Central memory CD4-positive, alpha-beta T cell (primary cell): ENCODE data around the gene KLF12.

ENCODE experiments used
- DNase-seq: peaks from one replicate; pipeline ENCODE4 v3.0.0; 2022
- total RNA-seq, 3 experiments: gene quantifications; one replicate each; lab custom pipeline; 2026; lab: John Stamatoyannopoulos, UW

KLF12 gene
- total RNA-seq: 43.0 to 318 (median 241) reads per million in 3 experiments

DNA sequence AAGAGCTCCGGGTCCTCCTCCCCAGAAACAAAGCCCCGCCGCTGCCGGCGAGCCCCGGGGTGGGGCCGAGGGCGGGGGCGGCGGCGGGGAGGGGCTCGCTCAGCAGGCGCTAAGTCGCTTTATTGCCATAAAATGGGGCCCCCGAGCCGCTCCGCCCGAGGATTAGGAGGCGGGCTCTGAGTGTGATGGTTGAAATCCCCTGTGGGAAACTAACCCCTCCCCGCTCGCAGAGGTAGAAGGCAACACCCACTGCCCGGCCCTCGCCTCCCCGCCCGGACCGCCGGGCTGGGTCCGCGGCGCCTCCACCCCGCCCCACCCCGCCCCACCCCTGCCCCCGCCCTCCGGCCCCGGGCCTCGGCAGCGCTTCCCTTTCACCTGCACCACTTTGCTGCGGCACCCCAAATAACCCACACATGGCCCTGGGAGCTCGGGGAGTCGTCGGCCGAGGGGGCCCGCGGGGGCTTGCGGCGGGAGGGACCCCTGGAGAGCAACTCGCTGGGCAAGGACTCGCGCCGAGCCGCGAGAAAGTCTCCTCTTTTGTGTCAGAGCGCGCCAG lies at the start of gene KLF12:
Gene KLF12, minus strand, starts transcription at position 184 of the 556 bp plus-strand sequence.
- DNase-seq: peak; percentile 93

DNA sequence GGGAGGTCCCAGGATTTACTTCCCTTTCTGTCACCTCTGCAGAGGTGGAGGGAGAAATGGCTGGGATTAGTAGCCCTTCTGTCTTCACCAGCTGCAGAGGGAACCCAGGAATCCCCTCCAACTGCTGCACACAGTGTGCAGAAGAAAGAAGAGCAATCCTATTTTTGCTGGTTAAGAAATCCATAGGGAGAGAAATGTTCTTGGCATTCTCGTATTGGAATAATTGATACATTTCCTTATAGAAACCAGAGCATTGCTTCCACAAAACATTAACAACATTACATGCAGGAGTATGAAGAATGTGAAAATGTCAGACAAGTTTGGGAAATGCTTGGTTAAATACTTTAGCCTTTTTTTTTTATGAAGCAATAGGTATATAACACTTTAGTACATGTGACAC lies 48.3 kb upstream of the KLF12 start:
- DNase-seq: no peak

DNA sequence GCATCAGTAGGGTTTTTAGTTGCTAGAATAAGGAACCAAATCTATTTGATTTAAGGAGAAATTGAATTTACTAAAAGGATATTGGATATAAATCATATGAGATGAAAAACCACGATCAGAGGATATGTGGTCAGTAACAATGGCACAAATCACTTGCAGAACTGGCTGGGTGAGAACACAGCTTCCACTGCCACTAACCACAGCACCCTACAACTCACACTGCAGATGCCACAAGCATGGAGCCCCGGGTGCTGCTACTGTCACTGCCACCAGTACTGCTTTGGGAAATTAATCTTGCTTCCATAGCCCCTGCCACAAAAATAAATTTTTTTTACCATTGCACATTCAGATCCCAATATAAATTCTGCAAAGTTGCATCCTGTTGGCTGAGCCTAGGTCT lies 40.6 kb upstream of the KLF12 start:
- no peak for DNase-seq

DNA sequence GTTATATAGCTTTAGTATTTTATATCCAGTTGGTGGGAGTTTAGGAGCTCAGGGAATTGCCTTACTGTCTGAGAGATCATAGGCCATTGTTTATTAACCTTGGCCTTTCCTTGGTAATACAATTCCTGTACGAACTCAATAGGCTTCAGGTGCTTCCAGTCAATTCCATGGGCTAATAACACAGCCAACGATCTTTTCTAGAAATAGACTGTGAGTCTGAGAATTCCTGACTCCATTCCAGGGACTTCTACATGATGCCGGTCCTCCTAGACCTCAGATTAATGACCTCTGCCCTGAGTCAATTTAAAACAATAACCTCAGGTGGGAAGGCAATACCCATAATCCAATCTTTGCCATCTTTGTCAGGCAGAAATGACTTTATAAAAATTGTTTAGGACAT lies 39.6 kb upstream of the KLF12 start:
- no peak for DNase-seq

- DNase-seq: no peak
Observed at GRCh38 chr13:74171641-74172040, 37.4 kb upstream of the KLF12 start.

- DNase-seq: no peak
Observed at GRCh38 chr13:74169676-74170075, 35.5 kb upstream of the KLF12 start.

- DNase-seq: no peak
Observed at GRCh38 chr13:74168263-74168675, 34.1 kb upstream of the KLF12 start.

GRCh38 chr13:74166261-74167004 lies 32.2 kb upstream of the KLF12 start:
- DNase-seq: no peak

DNA sequence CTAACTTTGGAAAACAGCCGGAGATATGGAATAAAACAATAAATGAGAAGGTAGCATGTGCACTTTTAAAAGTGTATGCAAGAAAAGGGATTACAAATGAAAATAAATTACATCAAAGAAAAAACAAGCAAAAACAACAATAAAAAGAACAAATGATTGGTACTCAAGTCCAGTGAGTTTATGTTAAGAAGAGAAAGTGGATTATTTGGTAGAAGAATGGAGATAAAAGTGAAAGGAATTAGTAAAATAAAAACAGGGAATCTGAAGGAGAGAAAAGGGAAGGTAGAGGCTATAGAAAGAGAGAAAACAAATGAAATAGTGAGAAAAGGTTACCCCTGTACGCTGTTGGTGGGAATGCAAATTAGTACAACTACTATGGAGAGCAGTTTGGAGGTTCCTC lies 28.6 kb upstream of the KLF12 start:
- DNase-seq: no peak

- no peak for DNase-seq
Observed at GRCh38 chr13:74162135-74162534, 27.9 kb upstream of the KLF12 start.

DNA sequence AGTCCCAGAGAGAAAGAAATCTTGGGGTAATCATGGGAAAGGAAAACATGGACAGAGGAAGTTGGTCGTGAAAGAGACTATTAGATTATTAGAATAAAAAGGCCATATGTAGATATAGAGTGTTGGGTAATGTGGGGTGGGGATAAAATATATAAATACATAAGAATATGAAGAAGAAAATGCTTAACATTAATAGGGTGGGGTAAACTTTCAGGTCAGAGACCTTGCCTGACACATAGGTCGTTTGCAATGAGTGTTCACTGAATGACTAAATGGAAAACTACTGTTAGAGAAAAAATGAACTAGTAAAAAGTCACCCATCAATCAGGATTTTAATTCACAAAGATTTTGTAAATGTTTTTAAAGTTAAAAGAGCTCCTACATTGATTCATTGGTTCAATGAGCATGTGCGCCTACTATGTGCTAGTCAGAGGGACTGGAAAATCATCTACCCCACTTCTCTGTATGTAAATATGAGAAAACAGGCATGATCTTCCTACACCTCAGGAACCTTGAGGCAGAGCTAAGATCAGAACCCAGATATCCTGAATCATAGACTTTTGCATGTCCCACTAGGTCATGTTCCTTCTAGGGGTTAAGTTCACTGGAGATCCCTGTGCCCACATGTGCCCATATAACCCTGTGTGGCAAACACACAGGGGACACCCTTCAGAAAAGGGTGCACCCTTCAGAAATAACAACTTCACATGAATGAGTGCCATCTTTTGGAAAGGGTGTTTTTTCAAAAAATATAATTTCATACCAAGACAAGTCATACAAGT lies 24.6 kb upstream of the KLF12 start:
- no peak for DNase-seq

DNA sequence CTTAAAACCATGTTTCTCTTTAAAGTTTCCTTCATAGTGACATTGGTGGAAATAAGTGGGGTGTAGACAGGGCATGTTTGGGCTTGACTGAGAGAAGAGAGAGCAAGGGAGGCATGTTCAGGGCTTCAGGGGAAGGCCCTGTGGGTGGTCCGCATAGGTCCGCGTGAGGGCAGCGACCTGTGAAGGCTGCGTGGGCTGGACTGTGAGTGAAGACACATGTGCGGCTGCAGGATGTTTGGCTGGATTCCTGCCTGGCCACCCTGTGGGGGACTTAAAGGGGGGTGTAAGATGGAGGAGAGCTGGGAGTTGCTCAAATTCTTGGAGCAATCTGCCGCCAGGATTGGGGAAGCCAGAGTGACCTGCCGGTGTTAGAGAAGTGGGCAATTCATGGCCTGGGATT lies 23.8 kb upstream of the KLF12 start:
- DNase-seq: no peak

- DNase-seq: no peak
Observed at GRCh38 chr13:74154981-74155380, 20.8 kb upstream of the KLF12 start.

- no peak for DNase-seq
Observed at GRCh38 chr13:74153316-74153715, 19.1 kb upstream of the KLF12 start.

GRCh38 chr13:74151859-74152258 lies 17.7 kb upstream of the KLF12 start:
- no peak for DNase-seq

GRCh38 chr13:74148352-74148751 lies 14.1 kb upstream of the KLF12 start:
- no peak for DNase-seq

DNA sequence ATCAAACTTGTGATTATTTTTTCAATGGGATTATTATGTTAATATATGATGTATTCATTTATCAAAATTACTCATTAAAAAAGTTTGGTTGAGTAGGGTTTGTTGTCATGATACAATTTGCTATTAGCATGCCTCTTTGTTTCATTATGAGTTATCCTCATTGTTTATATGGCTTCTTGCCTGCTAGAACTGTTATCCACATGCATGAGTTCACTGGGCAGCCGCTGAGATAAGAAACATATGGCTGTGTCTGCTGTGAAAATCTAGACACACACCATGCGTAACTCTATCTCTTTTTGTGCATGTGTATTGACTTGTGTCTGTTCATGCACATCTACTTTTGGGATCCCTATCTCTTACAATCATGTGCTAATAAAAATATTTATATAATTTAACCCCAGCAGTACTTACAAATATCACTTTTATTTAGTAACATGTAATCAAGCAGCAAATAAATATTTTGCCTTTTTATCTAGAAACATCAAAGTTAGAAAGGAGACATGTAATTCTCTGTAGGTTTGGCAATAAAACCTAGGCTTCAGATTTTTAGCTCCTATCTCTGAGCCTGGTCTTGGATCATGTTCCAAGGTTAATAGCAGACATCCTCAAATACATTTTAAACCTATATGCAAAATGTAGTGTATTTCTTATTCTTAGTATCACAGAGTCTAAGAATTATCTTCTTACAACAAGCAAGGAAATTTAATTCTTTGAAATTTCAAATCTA lies 11.2 kb upstream of the KLF12 start:
- DNase-seq: no peak

GRCh38 chr13:74144269-74144668 lies 10.1 kb upstream of the KLF12 start:
- no peak for DNase-seq

GRCh38 chr13:74142257-74142656 lies 8.1 kb upstream of the KLF12 start:
- DNase-seq: no peak

- DNase-seq: no peak
Observed at GRCh38 chr13:74138241-74138640, 4.0 kb upstream of the KLF12 start.

- peak; percentile 56 for DNase-seq
Observed at GRCh38 chr13:74136084-74136658, 2.0 kb upstream of the KLF12 start.

- DNase-seq: peak; percentile 56
Observed at GRCh38 chr13:74135326-74136083, 1.3 kb upstream of the KLF12 start.
